ENCODE measurements around the gene MCRS1. TPM values are rescaled to one million over a fixed set of nuclear protein-coding genes. Genes with fewer than 3 reads are reported as not detected.

The MCRS1 gene
- total RNA-seq, 1 experiment from 2014 or later: 103 TPM

GRCh38 chr12:49555631-49556390 is 12.1 kb downstream of the MCRS1 start:
- no peaks in the 10 kb centered on the region for H3K79me2 ChIP-seq (ENCODE audit: insufficient read depth, low read length)
- H3K23ac ChIP-seq (ENCODE audit: insufficient read length, low read depth, low read length): no peak overlapping the region
- H3K4me3 Mint-ChIP-seq: no peak overlapping the region
- WGBS (ENCODE audit: extremely low coverage, insufficient read length, low lambda C conversion rate): no CpG with 5 or more reads among the region's 18 CpGs
- H3K9ac ChIP-seq (ENCODE audit: extremely low read depth, insufficient read length, low read length): no peak overlapping the region
- no peaks in the 10 kb centered on the region for H3K79me1 ChIP-seq (ENCODE audit: insufficient read depth, low read depth, low read length, poor library complexity, severe bottlenecking)
- H2BK15ac ChIP-seq (ENCODE audit: low read depth, low read length): no peak overlapping the region
- peaks cover 15 to 34% (median 34%) of the 10 kb centered on the region in 3 experiments; a peak in 6 of 7 replicates for H3K36me3 Mint-ChIP-seq (ENCODE audit: insufficient read depth in 1 of 3, low read depth in 3 of 3)
- no peaks in the 10 kb centered on the region for H3K4me1 ChIP-seq (ENCODE audit: insufficient read depth, low read length)
- H4K5ac ChIP-seq (ENCODE audit: insufficient read length, low read depth, low read length): no peak overlapping the region
- no peaks in the 10 kb centered on the region for H3K27me3 ChIP-seq (ENCODE audit: insufficient read depth, low read length)
- H3K4me2 ChIP-seq (ENCODE audit: insufficient read depth, insufficient read length, low read length): no peak overlapping the region
- DNase-seq: no peak
- no peak overlapping the region for H3T11ph ChIP-seq (ENCODE audit: low read length)
- no peak overlapping the region; the same call in 1 of the 2 replicates for H3K14ac ChIP-seq (ENCODE audit: insufficient read depth, low read length)
- no peak overlapping the region for H3K56ac ChIP-seq (ENCODE audit: insufficient read length, low read depth, low read length)
- no peak overlapping the region for H3K27ac ChIP-seq (ENCODE audit: insufficient read length, low read depth, low read length)
- H4K8ac ChIP-seq (replicated peaks; ENCODE audit: insufficient read length, low read depth, low read length): no peak overlapping the region
- H4K91ac ChIP-seq (ENCODE audit: insufficient read length, low read depth, low read length): no peak overlapping the region
- no peak overlapping the region for H3K4ac ChIP-seq (ENCODE audit: low read depth, low read length)
- H2AFZ ChIP-seq (ENCODE audit: low read length): no peak overlapping the region
- H3K9me3 ChIP-seq (ENCODE audit: control insufficient read depth, low read depth, low read length): no peaks in the 10 kb centered on the region
- H3K4me1 Mint-ChIP-seq: no peaks in the 10 kb centered on the region
- no peak overlapping the region for H2AK5ac ChIP-seq (ENCODE audit: insufficient read length, low read length)
- TF ChIP-seq, protein P1, sequence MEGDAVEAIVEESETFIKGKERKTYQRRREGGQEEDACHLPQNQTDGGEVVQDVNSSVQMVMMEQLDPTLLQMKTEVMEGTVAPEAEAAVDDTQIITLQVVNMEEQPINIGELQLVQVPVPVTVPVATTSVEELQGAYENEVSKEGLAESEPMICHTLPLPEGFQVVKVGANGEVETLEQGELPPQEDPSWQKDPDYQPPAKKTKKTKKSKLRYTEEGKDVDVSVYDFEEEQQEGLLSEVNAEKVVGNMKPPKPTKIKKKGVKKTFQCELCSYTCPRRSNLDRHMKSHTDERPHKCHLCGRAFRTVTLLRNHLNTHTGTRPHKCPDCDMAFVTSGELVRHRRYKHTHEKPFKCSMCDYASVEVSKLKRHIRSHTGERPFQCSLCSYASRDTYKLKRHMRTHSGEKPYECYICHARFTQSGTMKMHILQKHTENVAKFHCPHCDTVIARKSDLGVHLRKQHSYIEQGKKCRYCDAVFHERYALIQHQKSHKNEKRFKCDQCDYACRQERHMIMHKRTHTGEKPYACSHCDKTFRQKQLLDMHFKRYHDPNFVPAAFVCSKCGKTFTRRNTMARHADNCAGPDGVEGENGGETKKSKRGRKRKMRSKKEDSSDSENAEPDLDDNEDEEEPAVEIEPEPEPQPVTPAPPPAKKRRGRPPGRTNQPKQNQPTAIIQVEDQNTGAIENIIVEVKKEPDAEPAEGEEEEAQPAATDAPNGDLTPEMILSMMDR (conservative IDR thresholded peaks at IDR 0.05): no peak
- no peaks in the 10 kb centered on the region; a peak in 1 of 5 replicates for H3K9me3 Mint-ChIP-seq
- H3K18ac ChIP-seq (ENCODE audit: insufficient read length, low read depth, low read length): no peak overlapping the region
- no peak overlapping the region for H2BK12ac ChIP-seq (ENCODE audit: insufficient read length, low read depth, low read length)
- H3K23me2 ChIP-seq (ENCODE audit: insufficient read length, low read depth, low read length, poor library complexity, severe bottlenecking): no peaks in the 10 kb centered on the region
- H2BK5ac ChIP-seq (ENCODE audit: insufficient read length, low read length): no peak overlapping the region
- H2BK20ac ChIP-seq (ENCODE audit: low read depth, low read length, poor library complexity, severe bottlenecking): no peak overlapping the region
- peak overlapping the region in 2 of 3 experiments; percentile 10 to 76; a peak in 3 of 7 replicates for H3K27ac Mint-ChIP-seq
- H4K20me1 ChIP-seq (ENCODE audit: control insufficient read depth, insufficient read depth, insufficient read length): no peaks in the 10 kb centered on the region
- H2BK120ac ChIP-seq (ENCODE audit: low read depth, low read length, poor library complexity, severe bottlenecking): no peak overlapping the region
- H3K27me3 Mint-ChIP-seq (ENCODE audit: low read depth): peaks cover 18% of the 10 kb centered on the region

Measured in H9 (cell line).